DOHH2 (cell line): ENCODE measurements around the gene ZMYND8.
"Not testable (repeated sequence)": the region's sequence is repeated elsewhere in the genome, so short reads cannot be mapped to it uniquely, and the experiment has no call there.

Source experiments
- H3F3A ChIP-seq: fragments of 200-600 bp; sonication (generic), shearing (Covaris generic); 2 replicates; pipeline ENCODE4 v1.6.0; 2016; ENCODE audit warnings: antibody characterized with exemption, mild to moderate bottlenecking; ENCODE audit not compliant: control insufficient read depth, insufficient read depth
- H3K27ac ChIP-seq: fragments of 200-600 bp; sonication (generic); 2 replicates; pipeline ENCODE4 v1.5.1; 2014; ENCODE audit warnings: low read depth, mild to moderate bottlenecking, low read length, moderate library complexity
- H3K27me3 ChIP-seq: fragments of 200-600 bp; sonication (generic); 2 replicates; pipeline ENCODE4 v1.6.1; 2014; ENCODE audit warnings: mild to moderate bottlenecking, low read length, mixed read lengths; ENCODE audit not compliant: control insufficient read depth
- H3K36me3 ChIP-seq: fragments of 200-600 bp; sonication (generic); 2 replicates; pipeline ENCODE4 v1.6.1; 2014; ENCODE audit warnings: mild to moderate bottlenecking, low read length, moderate library complexity, mixed read lengths; ENCODE audit not compliant: control insufficient read depth
- H3K4me1 ChIP-seq: fragments of 200-600 bp; sonication (generic); 2 replicates; pipeline ENCODE4 v1.6.1; 2014; ENCODE audit warnings: mild to moderate bottlenecking, low read length, mixed read lengths; ENCODE audit not compliant: control insufficient read depth
- H3K4me2 ChIP-seq: fragments of 200-600 bp; sonication (generic); 2 replicates; pipeline ENCODE4 v1.6.0; 2014; ENCODE audit warnings: mild to moderate bottlenecking, low read length, moderate library complexity
- H3K4me3 ChIP-seq: fragments of 200-600 bp; sonication (generic); 2 replicates; pipeline ENCODE4 v1.5.1; 2014; ENCODE audit warnings: mild to moderate bottlenecking, low read length, mixed read lengths
- H3K79me2 ChIP-seq: fragments of 200-600 bp; sonication (generic); 2 replicates; pipeline ENCODE4 v1.6.1; 2014; ENCODE audit warnings: mild to moderate bottlenecking, low read length, mixed read lengths; ENCODE audit not compliant: control insufficient read depth
- H3K9me2 ChIP-seq: fragments of 200-600 bp; sonication (generic); replicated peaks from 2 replicates; pipeline ENCODE4 v1.6.1; 2014; ENCODE audit warnings: mild to moderate bottlenecking, low read length, mixed read lengths; ENCODE audit not compliant: control insufficient read depth
- H3K9me3 ChIP-seq: fragments of 200-600 bp; sonication (generic); 2 replicates; pipeline ENCODE4 v1.6.1; 2014; ENCODE audit warnings: antibody characterized with exemption, low read length, mixed read lengths; ENCODE audit not compliant: control insufficient read depth, insufficient read depth
- H4K20me1 ChIP-seq: fragments of 200-600 bp; sonication (generic); 2 replicates; pipeline ENCODE4 v1.6.0; 2014; ENCODE audit warnings: low read depth, mild to moderate bottlenecking, antibody characterized with exemption, low read length, moderate library complexity; ENCODE audit not compliant: control insufficient read depth, insufficient read depth
- CTCF ChIP-seq: fragments of 200-600 bp; sonication (generic); IDR thresholded peaks from one replicate; pipeline ENCODE4 v1.5.1; 2014; ENCODE audit warnings: antibody characterized with exemption, mild to moderate bottlenecking, low read depth, low read length; ENCODE audit not compliant: poor library complexity, severe bottlenecking
- EZH2phosphoT487 ChIP-seq: fragments of 200-600 bp; sonication (generic); IDR thresholded peaks from 2 replicates; pipeline ENCODE4 v1.6.1; 2017; ENCODE audit warnings: borderline replicate concordance, mild to moderate bottlenecking, antibody characterized with exemption, low read length, moderate library complexity, mixed read lengths

ZMYND8 gene

DNA sequence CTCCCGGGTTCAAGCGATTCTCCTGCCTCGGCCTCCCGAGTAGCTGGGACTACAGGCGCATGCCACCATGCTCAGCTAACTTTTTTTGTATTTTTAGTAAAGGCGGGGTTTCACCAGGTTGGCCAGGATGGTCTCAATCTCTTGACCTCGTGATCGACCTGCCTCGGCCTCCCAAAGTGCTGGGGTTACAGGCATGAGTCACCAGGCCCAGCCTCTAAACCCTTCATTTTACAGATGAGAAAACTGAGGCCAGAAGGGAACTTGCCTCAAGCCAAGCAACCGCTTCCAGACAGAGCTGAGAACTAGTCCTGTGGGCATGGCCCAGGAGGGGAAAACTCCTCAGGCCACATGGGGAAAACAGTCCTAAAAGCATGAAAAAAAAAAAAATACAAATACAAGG, 47.1 kb downstream of the ZMYND8 start:
- Histone ChIP-seq H3K36me3 (peaks cover 66% of the 10 kb centered on the region), H3K79me2 (peaks cover 79% of the 10 kb centered on the region), H4K20me1 (no peaks in the 10 kb centered on the region)

DNA sequence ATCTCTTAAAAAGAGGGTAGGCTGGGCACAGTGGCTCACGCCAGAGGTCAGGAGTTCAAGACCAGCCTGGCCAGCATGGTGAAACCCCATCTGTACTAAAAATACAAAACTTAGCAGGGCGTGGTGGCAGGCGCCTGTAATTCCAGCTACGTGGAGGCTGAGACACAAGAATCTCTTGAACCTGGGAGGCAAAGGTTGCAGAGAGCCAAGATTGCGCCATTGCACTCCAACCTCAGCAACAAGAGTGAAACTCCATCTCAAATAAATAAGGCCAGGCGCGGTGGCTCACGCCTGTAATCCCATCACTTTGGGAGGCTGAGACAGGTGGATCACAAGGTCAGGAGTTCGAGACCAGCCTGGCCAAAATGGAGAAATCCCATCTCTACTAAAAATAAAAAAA, 48.9 kb downstream of the ZMYND8 start:
- not testable (repeated sequence) for H3K4me1 ChIP-seq, H3K27me3 ChIP-seq, H3K9me2 ChIP-seq, H3K4me2 ChIP-seq, H3K27ac ChIP-seq, H3K4me3 ChIP-seq, H3K9me3 ChIP-seq, H3F3A ChIP-seq, H4K20me1 ChIP-seq
- Histone ChIP-seq H3K79me2 (peaks cover 78% of the 10 kb centered on the region), H3K36me3 (peaks cover 84% of the 10 kb centered on the region)

More for the DNA sequence above, 47.1 kb downstream of the ZMYND8 start:
- Histone ChIP-seq H3K9me2 (no peaks in the 10 kb centered on the region), H3K9me3 (no peaks in the 10 kb centered on the region), H3K4me1 (no peaks in the 10 kb centered on the region), H3K27ac (no peak overlapping the region), H3K4me2 (no peak overlapping the region), H3K4me3 (no peak overlapping the region), H3K27me3 (no peaks in the 10 kb centered on the region), H3F3A (no peaks in the 10 kb centered on the region)
- no peak for TF ChIP-seq CTCF
- TF ChIP-seq EZH2phosphoT487, result no peak

DNA sequence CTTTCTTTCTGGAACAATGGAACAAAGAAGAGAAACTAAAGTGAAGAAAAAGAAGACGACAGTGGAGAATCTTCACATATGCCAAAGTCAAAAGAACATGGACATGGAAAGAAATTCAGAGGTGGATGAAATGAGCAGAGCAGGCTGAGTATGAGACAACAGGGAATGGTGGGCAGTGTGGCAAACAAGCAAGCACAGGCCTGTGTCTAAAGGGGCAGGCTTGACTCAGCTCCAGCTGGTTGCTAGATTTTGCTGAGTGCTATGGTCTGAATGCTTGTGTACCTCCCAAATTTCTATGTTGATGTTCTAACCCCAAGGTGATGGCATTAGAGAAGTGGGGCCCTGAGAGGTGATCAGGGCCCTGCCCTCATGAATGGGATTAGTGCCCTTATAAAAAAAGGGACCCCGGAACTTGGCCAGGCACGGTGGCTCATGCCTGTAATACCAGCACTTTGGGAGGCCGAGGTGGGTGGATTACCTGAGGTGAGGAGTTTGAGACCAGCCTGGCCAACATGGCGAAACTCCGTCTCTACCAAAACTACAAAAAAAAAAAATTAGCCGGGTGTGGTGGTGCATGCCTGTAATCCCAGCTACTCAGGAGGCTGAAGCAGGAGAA, 49.6 kb downstream of the ZMYND8 start:
- no peaks in the 10 kb centered on the region for H3K9me3 ChIP-seq
- peaks cover 84% of the 10 kb centered on the region for H3K36me3 ChIP-seq
- H3K27me3 ChIP-seq, result no peaks in the 10 kb centered on the region
- H3K4me3 ChIP-seq, result no peak overlapping the region
- no peaks in the 10 kb centered on the region for H3K9me2 ChIP-seq
- TF ChIP-seq EZH2phosphoT487 (no peak), CTCF (no peak)
- H3F3A ChIP-seq, result no peaks in the 10 kb centered on the region
- H3K4me2 ChIP-seq, result no peak overlapping the region
- H3K4me1 ChIP-seq, result no peaks in the 10 kb centered on the region
- no peak overlapping the region for H3K27ac ChIP-seq
- no peaks in the 10 kb centered on the region for H4K20me1 ChIP-seq
- H3K79me2 ChIP-seq, result peaks cover 74% of the 10 kb centered on the region

DNA sequence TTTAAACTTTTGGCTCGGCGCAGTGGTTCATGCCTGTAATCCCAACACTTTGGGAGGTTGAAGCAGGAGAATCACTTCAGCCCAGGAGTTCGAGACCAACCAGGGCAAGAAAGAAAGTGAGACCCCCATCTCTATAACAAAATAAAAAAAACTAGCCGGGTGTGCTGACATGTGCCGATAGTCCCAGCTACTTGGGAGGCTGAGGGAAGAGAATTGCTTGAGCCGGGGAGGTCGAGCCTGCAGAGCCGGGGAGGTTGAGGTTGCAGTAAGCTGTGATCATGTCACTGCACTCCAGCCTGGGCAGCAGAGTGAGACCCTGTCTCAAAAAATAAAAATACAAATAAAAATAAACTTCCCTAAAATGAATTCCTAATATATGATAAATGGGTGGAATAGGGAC, 50.4 kb downstream of the ZMYND8 start:
- Histone ChIP-seq H3K27me3 (no peaks in the 10 kb centered on the region), H3K4me3 (no peak overlapping the region), H3K27ac (no peak overlapping the region), H3F3A (no peaks in the 10 kb centered on the region), H4K20me1 (no peaks in the 10 kb centered on the region), H3K9me3 (no peaks in the 10 kb centered on the region), H3K79me2 (peaks cover 66% of the 10 kb centered on the region), H3K36me3 (peaks cover 85% of the 10 kb centered on the region), H3K4me2 (no peak overlapping the region), H3K4me1 (no peaks in the 10 kb centered on the region), H3K9me2 (no peaks in the 10 kb centered on the region)
- no peak for TF ChIP-seq EZH2phosphoT487
- no peak for TF ChIP-seq CTCF
